HCT116 (cell line): Measurements from ENCODE around the gene EGFLAM. TPM values are rescaled to one million over a fixed set of nuclear protein-coding genes. Genes with fewer than 3 reads are reported as not detected.

Experiments
- ATAC-seq: fragments of 200-7000 bp; cut with Tn5 transposase; 2 replicates; pipeline ENCODE4 v1.9.1; 2020; ENCODE audit warnings: mild to moderate bottlenecking, moderate library complexity
- BruUV-seq: library from RNA; stranded (reverse); fragments of 400-500 nt; replicated peaks from 2 replicates; lab custom pipeline; 2021; lab: Mats Ljungman, UMichigan
- CTCF ChIA-PET: fragments of 300-600 bp; sonication (Branson Sonifier 250); formaldehyde crosslinking; loops from one replicate; lab custom pipeline; 2021; ENCODE audit warnings: antibody characterized with exemption; lab: Charles Lee
- POLR2A ChIA-PET: fragments of 300-600, 350-600 bp; sonication (Branson Sonifier 250); formaldehyde crosslinking; loops from one replicate; lab custom pipeline; 2021; ENCODE audit warnings: antibody characterized with exemption; lab: Charles Lee
- RAD21 ChIA-PET, 2 experiments: fragments of 300-600 bp; sonication (Branson Sonifier 250); formaldehyde crosslinking; loops; one replicate each; lab custom pipeline; 2023; ENCODE audit warnings: low total read pairs in 2 of 2; ENCODE audit not compliant: uncharacterized antibody in 2 of 2, unreplicated experiment in 2 of 2, low non-redundant PET in 1 of 2; lab: Charles Lee
- DNase-seq: peaks from one replicate; pipeline ENCODE4 v3.0.0-alpha.2; 2010; ENCODE audit warnings: low read depth, low spot score
- H2AFZ ChIP-seq: fragments of 200-600 bp; shearing (Covaris generic), sonication (generic); 2 replicates; pipeline ENCODE4 v1.6.1; 2017; ENCODE audit warnings: low read depth, mixed run types, mixed read lengths, antibody characterized with exemption, low read length; ENCODE audit not compliant: poor library complexity, severe bottlenecking
- H3K27ac ChIP-seq: 2 replicates; pipeline ENCODE4 v1.5.1; 2012; ENCODE audit warnings: low read depth, low read length
- H3K27me3 ChIP-seq: fragments of 200-600 bp; sonication (generic); 2 replicates; pipeline ENCODE4 v1.6.1; 2016; ENCODE audit warnings: mixed run types, low read length, mixed read lengths; ENCODE audit not compliant: insufficient read depth
- H3K36me3 ChIP-seq, 2 experiments: fragments of 200-500 bp in 1 of 2; fragments of 200-600 bp in 1 of 2; sonication (Bioruptor generic) in 1 of 2; sonication (generic) in 1 of 2; 2 replicates each; pipeline versions ENCODE4 v1.5.1 to v1.6.1; 2014 to 2016; ENCODE audit warnings: low read length in 2 of 2, inconsistent platforms in 1 of 2, mixed read lengths in 1 of 2, mixed run types in 1 of 2; ENCODE audit not compliant: insufficient read depth in 2 of 2, control insufficient read depth in 1 of 2
- H3K4me1 ChIP-seq, 2 experiments: fragments of 200-600 bp in 1 of 2; sonication (generic) in 1 of 2; 2 replicates each; pipeline versions ENCODE4 v1.5.1 to v1.6.1; 2012 to 2017; ENCODE audit warnings: low read length in 2 of 2, inconsistent platforms in 1 of 2, mild to moderate bottlenecking in 1 of 2, mixed read lengths in 1 of 2, mixed run types in 1 of 2, moderate library complexity in 1 of 2; ENCODE audit not compliant: insufficient read depth in 2 of 2, control insufficient read depth in 1 of 2
- H3K4me2 ChIP-seq: fragments of 200-600 bp; sonication (generic); 2 replicates; pipeline ENCODE4 v1.6.1; 2017; ENCODE audit warnings: mixed run types, low read length, mixed read lengths
- H3K4me3 ChIP-seq, 2 experiments: fragments of 200-600 bp in 1 of 2; sonication (generic) in 1 of 2; replicated peaks in 1 of 2; 2 replicates each; pipeline ENCODE4 v1.5.1; 2011 to 2016; ENCODE audit warnings: low read length in 2 of 2, control low read depth in 1 of 2, low read depth in 1 of 2, mild to moderate bottlenecking in 1 of 2, mixed read lengths in 1 of 2, mixed run types in 1 of 2
- H3K79me2 ChIP-seq: fragments of 200-600 bp; sonication (generic); 2 replicates; pipeline ENCODE4 v1.6.1; 2017; ENCODE audit warnings: mild to moderate bottlenecking, mixed run types, low read length, moderate library complexity, mixed read lengths; ENCODE audit not compliant: insufficient read depth
- H3K9ac ChIP-seq: fragments of 200-600 bp; sonication (generic); 2 replicates; pipeline ENCODE4 v1.6.1; 2016; ENCODE audit warnings: low read length, mixed read lengths
- H3K9me2 ChIP-seq: fragments of 200-600 bp; sonication (generic), shearing (Covaris generic); 2 replicates; pipeline ENCODE4 v1.6.1; 2017; ENCODE audit warnings: mixed run types, mild to moderate bottlenecking, moderate library complexity; ENCODE audit not compliant: insufficient read depth
- H3K9me3 ChIP-seq, 2 experiments: fragments of 200-500 bp in 1 of 2; fragments of 200-600 bp in 1 of 2; sonication (Bioruptor generic) in 1 of 2; sonication (generic) in 1 of 2; 2 replicates each; pipeline ENCODE4 v1.6.1; 2014 to 2017; ENCODE audit warnings: low read length in 2 of 2, mixed read lengths in 2 of 2, inconsistent platforms in 1 of 2, low read depth in 1 of 2, mild to moderate bottlenecking in 1 of 2, mixed run types in 1 of 2, moderate library complexity in 1 of 2; ENCODE audit not compliant: control insufficient read depth in 1 of 2, insufficient read depth in 1 of 2
- H4K20me1 ChIP-seq: fragments of 200-600 bp; sonication (generic), shearing (Covaris generic); 2 replicates; pipeline ENCODE4 v1.6.1; 2017; ENCODE audit warnings: mixed run types, mild to moderate bottlenecking, moderate library complexity; ENCODE audit not compliant: insufficient read depth
- CBX3 ChIP-seq: IDR thresholded peaks from 2 replicates; pipeline ENCODE4 v1.6.1; 2012; ENCODE audit warnings: low read depth
- CTCF ChIP-seq, 3 experiments: fragments of 200-600 bp in 1 of 3; sonication (generic) in 1 of 3; IDR thresholded peaks in 2 of 3; conservative IDR thresholded peaks in 1 of 3; 2 replicates each; pipeline ENCODE4 v1.5.1; 2012 to 2017; ENCODE audit warnings: low read depth in 2 of 3, low read length in 2 of 3, antibody characterized with exemption in 1 of 3, borderline replicate concordance in 1 of 3, control low read depth in 1 of 3, mild to moderate bottlenecking in 1 of 3, mixed read lengths in 1 of 3, mixed run types in 1 of 3, moderate library complexity in 1 of 3; ENCODE audit not compliant: insufficient read depth in 1 of 3
- ELF1 ChIP-seq: IDR thresholded peaks from 2 replicates; pipeline ENCODE4 v1.6.1; 2012; ENCODE audit warnings: low read depth, borderline replicate concordance
- EZH2 ChIP-seq: fragments of 200-600 bp; sonication (generic); IDR thresholded peaks from 2 replicates; pipeline ENCODE4 v1.6.1; 2017; ENCODE audit warnings: antibody characterized with exemption, mixed run types
- FOSL1 ChIP-seq: IDR thresholded peaks from 2 replicates; pipeline ENCODE4 v1.6.1; 2012; ENCODE audit warnings: low read depth
- POLR2AphosphoS5 ChIP-seq: IDR thresholded peaks from 2 replicates; pipeline ENCODE4 v1.6.1; 2011; ENCODE audit warnings: mild to moderate bottlenecking, low read depth, low read length, moderate library complexity
- RAD21 ChIP-seq: IDR thresholded peaks from 2 replicates; pipeline ENCODE4 v1.6.1; 2012; ENCODE audit warnings: low read depth, mild to moderate bottlenecking
- SIN3A ChIP-seq: IDR thresholded peaks from 2 replicates; pipeline ENCODE4 v1.6.1; 2012; ENCODE audit warnings: low read depth
- SP1 ChIP-seq: IDR thresholded peaks from 2 replicates; pipeline ENCODE4 v1.6.1; 2012; ENCODE audit warnings: low read depth
- TCF7L2 ChIP-seq: IDR thresholded peaks from 2 replicates; pipeline ENCODE4 v1.7.0; 2011; ENCODE audit warnings: borderline replicate concordance, inconsistent platforms; ENCODE audit not compliant: insufficient read depth, insufficient read length; ENCODE audit errors: extremely low read depth
- YY1 ChIP-seq: IDR thresholded peaks from 2 replicates; pipeline ENCODE4 v1.6.1; 2011; ENCODE audit warnings: low read length, low read depth, moderate library complexity, mild to moderate bottlenecking; ENCODE audit not compliant: insufficient replicate concordance; ENCODE audit errors: extremely low read depth
- intact Hi-C: fragments of 100-400 bp; cut with micrococcal nuclease; formaldehyde crosslinking; loops from 2 replicates; pipeline ENCODE4 v1.10.0; 2022
- total RNA-seq: library from RNA; stranded (reverse); gene quantifications from one replicate; pipeline ENCODE4 v1.2.1, GENCODE V29; 2021; ENCODE audit not compliant: unreplicated experiment

The EGFLAM gene
- total RNA-seq, 1 experiment from 2014 or later = not detected

GRCh38 chr5:38494763-38495162 is 236.4 kb downstream of the EGFLAM start:
- no peaks in the 10 kb centered on the region for H3K4me1 ChIP-seq
- H3K9me3 ChIP-seq = no peaks in the 10 kb centered on the region
- H3K27me3 ChIP-seq = no peaks in the 10 kb centered on the region
- no peak for TF ChIP-seq POLR2AphosphoS5
- TF ChIP-seq, all 23 proteins: peak for 0
- ATAC-seq (no peak), DNase-seq (no peak)
- no peaks in the 10 kb centered on the region for H4K20me1 ChIP-seq
- no peak overlapping the region for H3K27ac ChIP-seq
- no peak overlapping the region for H2AFZ ChIP-seq
- H3K4me2 ChIP-seq = no peak overlapping the region
- no TSS peak for BruUV-seq
- H3K9me2 ChIP-seq = no peaks in the 10 kb centered on the region
- POLR2A ChIA-PET = no interaction called here
- intact Hi-C loops = no loop called here
- RAD21 ChIA-PET = no interaction called here
- H3K79me2 ChIP-seq = no peaks in the 10 kb centered on the region
- no peaks in the 10 kb centered on the region for H3K36me3 ChIP-seq
- H3K4me3 ChIP-seq = no peak overlapping the region
- no peak overlapping the region for H3K9ac ChIP-seq
- CTCF ChIA-PET = no interaction called here

- no peak overlapping the region for H3K4me2 ChIP-seq
- ChIA-PET POLR2A (no interaction called here), CTCF (no interaction called here), RAD21 (no interaction called here)
- H3K4me1 ChIP-seq = peaks cover 0 to 8% of the 10 kb centered on the region in 2 experiments; a peak in 2 of 4 replicates
- H3K9ac ChIP-seq = no peak overlapping the region
- peak; percentile 75 for ATAC-seq
- no peaks in the 10 kb centered on the region for H3K79me2 ChIP-seq
- intact Hi-C loops = no loop called here
- H3K4me3 ChIP-seq = no peak overlapping the region
- no peak overlapping the region for H3K27ac ChIP-seq
- no peak for TF ChIP-seq FOSL1
- TF ChIP-seq CTCF (IDR thresholded peaks at IDR 0.05 in 2 of 3, conservative IDR thresholded peaks at IDR 0.05 in 1 of 3; ENCODE audit: borderline replicate concordance in 1 of 3, insufficient read depth in 1 of 3, low read depth in 2 of 3, low read length in 2 of 3) = peak in 2 of 3 experiments; percentile 17 to 33; a peak in 3 of 6 replicates
- no peak for TF ChIP-seq CBX3
- no peak for TF ChIP-seq SP1
- no peak for TF ChIP-seq SIN3A
- no peak for TF ChIP-seq ELF1
- TF ChIP-seq YY1 = no peak
- no peak for TF ChIP-seq EZH2
- no peak for TF ChIP-seq TCF7L2
- peak; percentile 48 for TF ChIP-seq RAD21
- TF ChIP-seq, all 23 proteins: peak for 2
- Histone ChIP-seq H2AFZ (no peak overlapping the region), H3K27me3 (no peaks in the 10 kb centered on the region), H3K9me2 (no peaks in the 10 kb centered on the region), H3K9me3 (no peaks in the 10 kb centered on the region), H3K36me3 (no peaks in the 10 kb centered on the region), H4K20me1 (no peaks in the 10 kb centered on the region)
- BruUV-seq = no TSS peak
- peak; percentile 12 for DNase-seq
Observed at GRCh38 chr5:38497946-38498345, 239.6 kb downstream of the EGFLAM start.
